Fibroblast of mammary gland (primary cell): Measurements from ENCODE around the gene CREB3.

Source experiments
- DNase-seq: peaks from one replicate; pipeline ENCODE4 v3.0.0-alpha.2; 2010; ENCODE audit warnings: low read depth
- H3K4me3 ChIP-seq: 2 replicates; pipeline ENCODE4 v1.5.1; 2011; ENCODE audit warnings: low read depth, mild to moderate bottlenecking, low read length, moderate library complexity; ENCODE audit not compliant: control insufficient read depth
- TF ChIP-seq, protein P1 (sequence below): conservative IDR thresholded peaks from 2 replicates; pipeline ENCODE4 v1.5.1; 2011; ENCODE audit warnings: low read depth, low read length, inconsistent platforms; ENCODE audit not compliant: control insufficient read depth, insufficient read depth

Gene CREB3

DNA sequence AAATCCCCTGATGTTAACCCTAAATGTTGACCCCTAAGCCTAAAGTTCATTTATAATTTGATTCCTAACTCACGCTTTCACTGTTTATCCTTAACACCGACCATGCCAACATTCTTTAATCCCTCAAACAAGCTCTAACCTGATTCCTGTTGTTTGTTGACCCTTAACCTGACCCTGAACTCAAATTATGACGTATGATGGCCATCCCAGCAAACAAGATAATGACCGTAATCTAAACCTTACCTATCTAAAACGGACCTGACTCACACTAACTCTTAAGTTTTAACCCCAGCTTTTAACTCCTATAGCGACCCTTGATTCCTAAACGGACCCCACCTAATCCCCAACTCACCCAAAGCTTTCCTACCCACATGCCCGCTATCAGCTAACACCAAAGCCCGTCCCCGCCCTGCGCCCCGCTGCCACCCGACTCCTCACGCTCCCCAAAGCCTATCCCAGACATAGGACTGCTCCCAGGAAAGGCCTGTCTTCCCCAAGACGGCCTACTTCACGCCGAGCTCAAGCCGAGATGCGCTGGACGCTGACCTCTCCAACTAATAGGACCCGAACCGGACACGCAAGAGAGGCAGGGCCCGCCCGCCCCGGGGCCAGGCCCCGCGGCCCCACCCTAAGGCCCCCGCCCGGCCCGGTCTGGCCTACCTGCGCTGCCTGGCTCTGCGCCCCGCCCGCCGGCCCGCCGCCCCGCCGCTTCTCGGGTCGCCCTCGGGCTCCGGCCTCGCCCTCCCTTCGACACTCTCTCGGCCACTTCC, 866 bp upstream of the CREB3 start:
- DNase-seq: no peak
- TF ChIP-seq, protein P1, sequence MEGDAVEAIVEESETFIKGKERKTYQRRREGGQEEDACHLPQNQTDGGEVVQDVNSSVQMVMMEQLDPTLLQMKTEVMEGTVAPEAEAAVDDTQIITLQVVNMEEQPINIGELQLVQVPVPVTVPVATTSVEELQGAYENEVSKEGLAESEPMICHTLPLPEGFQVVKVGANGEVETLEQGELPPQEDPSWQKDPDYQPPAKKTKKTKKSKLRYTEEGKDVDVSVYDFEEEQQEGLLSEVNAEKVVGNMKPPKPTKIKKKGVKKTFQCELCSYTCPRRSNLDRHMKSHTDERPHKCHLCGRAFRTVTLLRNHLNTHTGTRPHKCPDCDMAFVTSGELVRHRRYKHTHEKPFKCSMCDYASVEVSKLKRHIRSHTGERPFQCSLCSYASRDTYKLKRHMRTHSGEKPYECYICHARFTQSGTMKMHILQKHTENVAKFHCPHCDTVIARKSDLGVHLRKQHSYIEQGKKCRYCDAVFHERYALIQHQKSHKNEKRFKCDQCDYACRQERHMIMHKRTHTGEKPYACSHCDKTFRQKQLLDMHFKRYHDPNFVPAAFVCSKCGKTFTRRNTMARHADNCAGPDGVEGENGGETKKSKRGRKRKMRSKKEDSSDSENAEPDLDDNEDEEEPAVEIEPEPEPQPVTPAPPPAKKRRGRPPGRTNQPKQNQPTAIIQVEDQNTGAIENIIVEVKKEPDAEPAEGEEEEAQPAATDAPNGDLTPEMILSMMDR: no peak
- H3K4me3 ChIP-seq: peak overlapping the region; percentile 98

DNA sequence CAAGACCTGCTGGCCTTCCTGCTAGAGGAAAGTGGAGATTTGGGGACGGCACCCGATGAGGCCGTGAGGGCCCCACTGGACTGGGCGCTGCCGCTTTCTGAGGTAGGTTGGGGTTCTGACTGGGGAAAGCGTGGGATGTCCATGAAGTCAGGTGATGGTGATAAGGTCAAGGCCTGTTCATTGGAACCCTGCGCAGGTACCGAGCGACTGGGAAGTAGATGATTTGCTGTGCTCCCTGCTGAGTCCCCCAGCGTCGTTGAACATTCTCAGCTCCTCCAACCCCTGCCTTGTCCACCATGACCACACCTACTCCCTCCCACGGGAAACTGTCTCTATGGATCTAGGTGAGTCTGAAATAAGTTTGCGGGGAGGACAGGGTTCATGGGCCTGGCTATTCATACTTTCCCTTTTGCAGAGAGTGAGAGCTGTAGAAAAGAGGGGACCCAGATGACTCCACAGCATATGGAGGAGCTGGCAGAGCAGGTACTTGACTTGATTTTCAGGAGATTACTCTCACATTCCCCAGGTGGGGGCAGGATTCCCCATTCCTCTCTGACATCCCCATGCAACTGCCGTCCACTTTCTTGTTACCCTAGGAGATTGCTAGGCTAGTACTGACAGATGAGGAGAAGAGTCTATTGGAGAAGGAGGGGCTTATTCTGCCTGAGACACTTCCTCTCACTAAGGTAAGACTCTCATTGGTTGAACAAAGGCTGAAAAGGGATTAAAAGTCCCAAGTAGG, 505 bp downstream of the CREB3 start:
- TF ChIP-seq, protein P1: no peak
- peak; percentile 60 for DNase-seq
- peak overlapping the region; percentile 98 for H3K4me3 ChIP-seq

DNA sequence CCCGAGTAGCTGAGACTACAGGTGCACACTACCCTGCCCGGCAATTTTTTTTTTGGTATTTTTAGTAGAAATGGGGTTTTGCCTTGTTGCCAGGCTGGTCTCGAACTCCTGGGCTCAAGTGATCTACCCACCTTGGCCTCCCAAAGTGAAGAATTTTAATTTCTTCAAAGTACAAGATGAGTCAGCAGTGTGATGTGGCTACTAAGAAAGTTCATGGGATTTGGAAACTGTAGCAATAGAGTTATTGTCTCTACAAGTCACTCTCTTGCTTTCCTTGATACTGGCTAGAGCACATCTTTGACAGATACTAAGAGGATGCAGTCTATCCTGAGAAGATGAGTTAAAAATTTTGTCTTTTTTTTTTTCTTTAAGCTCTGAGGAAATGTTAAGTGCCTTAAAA, 1.6 kb downstream of the CREB3 start:
- peak; percentile 48 for DNase-seq
- no peak overlapping the region for H3K4me3 ChIP-seq
- TF ChIP-seq, protein P1: no peak

DNA sequence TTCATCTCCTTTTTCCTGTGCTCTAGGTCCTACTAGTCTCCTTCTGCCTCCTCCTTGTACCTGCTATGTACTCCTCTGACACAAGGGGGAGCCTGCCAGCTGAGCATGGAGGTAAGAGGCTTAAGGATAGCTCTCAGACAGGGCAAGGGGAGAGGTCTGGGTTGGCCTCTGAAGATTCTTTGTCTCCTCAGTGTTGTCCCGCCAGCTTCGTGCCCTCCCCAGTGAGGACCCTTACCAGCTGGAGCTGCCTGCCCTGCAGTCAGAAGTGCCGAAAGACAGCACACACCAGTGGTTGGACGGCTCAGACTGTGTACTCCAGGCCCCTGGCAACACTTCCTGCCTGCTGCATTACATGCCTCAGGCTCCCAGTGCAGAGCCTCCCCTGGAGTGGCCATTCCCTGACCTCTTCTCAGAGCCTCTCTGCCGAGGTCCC, 3.8 kb downstream of the CREB3 start:
- DNase-seq: peak; percentile 79
- TF ChIP-seq, protein P1: peak; percentile 94
- no peak overlapping the region for H3K4me3 ChIP-seq

DNA sequence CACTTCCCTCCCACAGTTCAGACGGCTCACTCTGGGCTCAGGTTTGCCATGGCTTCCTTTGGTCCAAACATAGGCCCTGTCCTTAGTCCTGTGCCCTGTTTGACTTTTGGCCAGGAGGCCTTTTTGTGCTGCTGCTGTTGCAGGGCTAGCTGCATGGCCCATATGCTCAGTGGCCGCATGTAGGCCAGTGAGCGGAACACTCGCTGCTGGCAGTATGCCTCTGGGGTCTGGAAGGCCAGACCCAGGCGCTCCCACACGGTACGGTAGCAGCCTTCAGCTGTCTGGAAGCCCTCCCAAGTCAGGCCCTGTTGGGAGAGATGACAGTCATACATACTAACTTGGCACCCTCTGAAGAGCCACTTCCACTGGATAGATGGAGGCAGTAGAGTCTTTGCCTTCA, 4.7 kb downstream of the CREB3 start:
- TF ChIP-seq, protein P1: no peak
- H3K4me3 ChIP-seq: no peak overlapping the region
- no peak for DNase-seq

DNA sequence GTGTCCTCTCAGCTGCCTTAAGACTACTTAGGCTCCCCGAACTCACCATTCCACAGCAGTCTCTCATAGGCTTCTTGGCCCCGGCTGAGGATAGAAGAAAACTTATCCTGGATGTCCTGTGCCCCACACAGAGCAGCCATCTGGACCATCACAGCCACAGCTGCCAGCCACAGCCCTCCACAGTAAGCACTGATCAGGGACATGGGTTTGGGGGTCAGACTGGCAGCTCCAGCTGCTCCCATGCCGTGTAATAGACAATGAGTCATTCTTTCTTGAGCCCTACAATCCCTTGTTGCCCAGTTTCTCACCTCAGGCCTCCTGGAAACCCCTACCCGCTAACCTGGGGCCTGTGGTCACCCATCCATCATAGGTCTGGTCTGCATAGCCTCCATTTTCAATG, 5.7 kb downstream of the CREB3 start:
- TF ChIP-seq, protein P1: no peak
- no peak overlapping the region for H3K4me3 ChIP-seq
- no peak for DNase-seq
